Upper lobe of left lung (tissue), 6 donors: ENCODE results near the gene GULP1. TPM values are rescaled to one million over a fixed set of nuclear protein-coding genes. Genes with fewer than 3 reads are reported as not detected.

Experiments
- ATAC-seq, 2 donors: fragments of 200-7000 bp; cut with Tn5 transposase; one replicate each; pipeline ENCODE4 v1.9.1; 2022; ENCODE audit warnings: mild to moderate bottlenecking in 2 of 2, moderate library complexity in 2 of 2; ENCODE audit not compliant: low FRiP score in 2 of 2
- DNase-seq, 2 donors: peaks; one replicate each; pipeline ENCODE4 v3.0.0-alpha.2; 2019 to 2020
- H3K27ac ChIP-seq, 4 donors: fragments of 200-600 bp; sonication (generic); one replicate each; pipeline ENCODE4 v1.5.1; 2016 to 2019
- H3K27me3 ChIP-seq, 4 donors: fragments of 200-600 bp; sonication (generic); one replicate each; pipeline ENCODE4 v1.5.1; 2017 to 2019
- H3K36me3 ChIP-seq, 4 donors: fragments of 200-600 bp; sonication (generic); one replicate each; pipeline ENCODE4 v1.5.1; 2016 to 2019
- H3K4me1 ChIP-seq, 4 donors: fragments of 200-600 bp; sonication (generic); one replicate each; pipeline ENCODE4 v1.5.1; 2018 to 2019
- H3K4me3 ChIP-seq, 4 donors: fragments of 200-600 bp; sonication (generic); one replicate each; pipeline ENCODE4 v1.5.1; 2017 to 2019; ENCODE audit warnings: mild to moderate bottlenecking in 2 of 4, moderate library complexity in 1 of 4
- H3K9me3 ChIP-seq, 4 donors: fragments of 200-600 bp; sonication (generic); one replicate each; pipeline ENCODE4 v1.5.1; 2018 to 2019
- CTCF ChIP-seq, 6 experiments: fragments of 450-650 bp in 4 of 6; fragments of 200-600 bp in 2 of 6; sonication (generic) in 2 of 6; IDR thresholded peaks; one replicate each; pipeline ENCODE4 v1.5.1; 2016 to 2019; ENCODE audit warnings: antibody characterized with exemption in 6 of 6
- EP300 ChIP-seq, 4 donors: sonication (generic); formaldehyde crosslinking; IDR thresholded peaks; one replicate each; pipeline ENCODE4 v1.5.1; 2017; ENCODE audit warnings: antibody characterized with exemption in 4 of 4, control low read depth in 2 of 4
- POLR2A ChIP-seq, 4 donors: fragments of 450-650 bp; IDR thresholded peaks; one replicate each; pipeline ENCODE4 v1.5.1; 2016 to 2017; ENCODE audit warnings: antibody characterized with exemption in 4 of 4, mild to moderate bottlenecking in 2 of 4
- POLR2AphosphoS5 ChIP-seq, 2 donors: sonication (generic); formaldehyde crosslinking; IDR thresholded peaks; one replicate each; pipeline ENCODE4 v1.5.1; 2017; ENCODE audit warnings: antibody characterized with exemption in 2 of 2
- WGBS, 2 donors: methylation state at CpG; one replicate each; pipeline ENCODE4 v1.1.5; 2017 to 2018; 5-methylcytosine and 5-hydroxymethylcytosine counted together
- total RNA-seq, 6 donors: library from RNA; depleted of rRNA in 4 of 6; stranded (reverse); fragments of >200 nt in 4 of 6; gene quantifications; one replicate each; pipeline versions ENCODE4 v1.1.0 to v1.2.1, GENCODE V29; 2016 to 2021
- donor health status: DM: no; HTN: no; CAD: no; lungs with moderate emphysema.
- donor health status: DM: no; HTN: yes; CAD: no; lungs with severe emphysema.

Gene GULP1
- total RNA-seq, 6 donors from 2014 or later, result 12.5 to 71.2 (median 32.7) TPM

DNA sequence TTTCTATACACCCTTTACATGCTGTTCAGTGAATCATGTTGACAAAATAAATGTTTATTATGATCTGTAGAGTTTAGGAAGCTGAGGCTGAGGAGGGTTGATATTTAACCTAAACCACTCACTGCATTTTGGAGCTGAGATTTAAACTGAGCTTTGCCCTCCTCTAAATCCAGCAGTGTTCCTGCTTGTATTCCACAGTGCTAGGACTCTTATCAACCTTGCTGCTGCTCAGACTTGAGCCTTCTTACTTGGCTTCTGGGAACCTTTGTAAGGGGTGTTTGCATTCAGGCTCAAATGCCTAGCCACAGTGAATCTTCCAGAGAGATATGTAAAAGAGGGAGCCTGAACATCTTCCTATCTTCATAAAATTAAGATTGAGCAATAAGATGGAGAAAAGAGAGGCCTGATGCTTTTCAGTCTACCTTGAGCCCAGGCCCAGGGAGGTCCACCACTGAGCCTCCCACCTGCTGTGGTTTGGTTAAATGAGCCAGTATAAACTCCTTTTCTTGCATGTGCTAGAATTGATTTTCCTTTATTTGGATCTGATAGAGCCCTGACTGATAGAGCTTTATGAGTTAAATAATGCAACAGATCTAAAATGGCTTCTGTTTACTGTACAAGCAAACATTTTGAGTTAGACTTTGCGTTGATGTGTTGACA lies 149.7 kb downstream of the GULP1 start:
- TF ChIP-seq EP300 (IDR thresholded peaks at IDR 0.05) (no peak), POLR2A (IDR thresholded peaks at IDR 0.05) (no peak)
- H3K27ac ChIP-seq, result no peak overlapping the region
- 65 to 81% methylated on average over 1 of the region's 1 CpG for WGBS, 2 donors
- no peaks in the 10 kb centered on the region for H3K36me3 ChIP-seq
- no peaks in the 10 kb centered on the region for H3K9me3 ChIP-seq
- no peak for ATAC-seq
- no peak overlapping the region for H3K4me3 ChIP-seq
- no peaks in the 10 kb centered on the region for H3K27me3 ChIP-seq
- no peak for DNase-seq
- no peaks in the 10 kb centered on the region for H3K4me1 ChIP-seq

DNA sequence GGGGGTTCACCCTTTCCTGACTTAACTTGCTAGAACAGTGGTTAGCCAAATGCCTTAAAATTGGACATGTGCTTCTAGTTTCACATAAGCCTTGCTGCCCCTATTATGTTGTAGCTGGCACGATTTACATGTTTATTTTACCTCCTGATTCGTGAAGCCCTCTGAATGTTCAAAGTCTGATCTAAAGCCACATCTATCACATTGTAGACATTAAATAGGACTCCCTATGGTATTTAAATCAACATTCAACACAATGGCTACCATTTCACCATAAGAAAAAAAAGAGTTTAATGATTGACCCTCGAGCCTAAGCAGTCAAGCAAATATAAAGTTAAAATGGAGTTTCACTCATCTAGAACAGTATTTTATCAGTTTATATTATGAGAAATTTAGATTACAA lies 151.5 kb downstream of the GULP1 start:
- TF ChIP-seq POLR2A (IDR thresholded peaks at IDR 0.05) (no peak), POLR2AphosphoS5 (IDR thresholded peaks at IDR 0.05) (no peak), CTCF (IDR thresholded peaks at IDR 0.05) (no peak), EP300 (IDR thresholded peaks at IDR 0.05) (no peak)
- WGBS, 2 donors, result 75 to 76% methylated on average over 3 of the region's 3 CpGs
- Histone ChIP-seq H3K36me3 (no peaks in the 10 kb centered on the region), H3K27ac (no peak overlapping the region), H3K27me3 (no peaks in the 10 kb centered on the region), H3K4me3 (no peak overlapping the region), H3K9me3 (no peaks in the 10 kb centered on the region), H3K4me1 (no peaks in the 10 kb centered on the region)
- ATAC-seq, result no peak
- DNase-seq, result no peak

DNA sequence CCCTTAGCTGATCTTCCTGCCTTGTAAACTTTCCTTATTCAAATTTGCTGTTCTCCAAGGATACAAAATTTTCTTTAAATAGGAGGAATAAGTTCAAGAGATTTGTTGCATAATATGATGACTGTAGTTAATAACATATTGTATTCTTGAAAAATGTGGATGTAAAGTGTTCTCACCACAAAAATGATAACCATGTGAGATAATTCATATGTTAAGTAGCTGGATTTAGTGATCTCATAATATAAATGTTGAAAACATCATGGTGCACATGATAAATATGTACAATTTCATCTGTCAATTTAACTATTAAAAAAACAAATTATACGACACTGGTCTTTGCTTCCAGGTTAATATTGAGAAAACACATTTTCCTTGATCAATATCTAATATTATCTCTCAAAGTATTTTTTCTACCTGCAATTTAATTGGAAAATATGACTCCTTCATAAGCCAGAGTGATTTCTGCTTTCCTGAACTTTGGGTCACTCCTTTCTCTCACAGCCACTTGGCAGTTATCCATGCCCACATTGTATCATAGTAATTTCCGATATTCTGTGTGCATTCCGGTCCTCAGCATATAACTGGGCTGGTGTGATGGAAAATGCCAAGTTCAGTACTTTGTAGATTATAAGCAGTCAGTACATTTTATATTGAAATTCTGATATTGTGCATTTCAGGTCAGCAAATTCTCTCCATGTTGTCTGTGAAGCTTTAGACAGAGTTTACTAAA lies 152.6 kb downstream of the GULP1 start:
- ATAC-seq (no peak), DNase-seq (no peak)
- TF ChIP-seq EP300 (IDR thresholded peaks at IDR 0.05) (no peak), CTCF (IDR thresholded peaks at IDR 0.05) (no peak), POLR2A (IDR thresholded peaks at IDR 0.05) (no peak)
- Histone ChIP-seq H3K27ac (no peak overlapping the region), H3K4me1 (no peaks in the 10 kb centered on the region), H3K27me3 (no peaks in the 10 kb centered on the region), H3K9me3 (no peaks in the 10 kb centered on the region), H3K4me3 (no peak overlapping the region), H3K36me3 (no peaks in the 10 kb centered on the region)
- 78 to 86% methylated on average over 3 of the region's 3 CpGs for WGBS, 2 donors

- Histone ChIP-seq H3K27ac (no peak overlapping the region), H3K36me3 (no peaks in the 10 kb centered on the region), H3K27me3 (no peaks in the 10 kb centered on the region), H3K4me1 (no peaks in the 10 kb centered on the region), H3K9me3 (no peaks in the 10 kb centered on the region), H3K4me3 (no peak overlapping the region)
- no peak for TF ChIP-seq CTCF (IDR thresholded peaks at IDR 0.05)
- TF ChIP-seq EP300 (IDR thresholded peaks at IDR 0.05), result no peak
- no peak for TF ChIP-seq POLR2A (IDR thresholded peaks at IDR 0.05)
- no peak for TF ChIP-seq POLR2AphosphoS5 (IDR thresholded peaks at IDR 0.05)
- DNase-seq (no peak), ATAC-seq (no peak)
- 87 to 88% methylated on average over 1 of the region's 1 CpG for WGBS, 2 donors
Measured at GRCh38 chr2:188449561-188449960, 157.9 kb downstream of the GULP1 start.

GRCh38 chr2:188449971-188450370 lies 158.3 kb downstream of the GULP1 start:
- DNase-seq, result no peak
- Histone ChIP-seq H3K27ac (no peak overlapping the region), H3K4me3 (no peak overlapping the region), H3K9me3 (no peaks in the 10 kb centered on the region), H3K27me3 (no peaks in the 10 kb centered on the region), H3K4me1 (no peaks in the 10 kb centered on the region), H3K36me3 (no peaks in the 10 kb centered on the region)
- no peak for ATAC-seq
- TF ChIP-seq EP300 (IDR thresholded peaks at IDR 0.05) (no peak), POLR2A (IDR thresholded peaks at IDR 0.05) (no peak), CTCF (IDR thresholded peaks at IDR 0.05) (no peak), POLR2AphosphoS5 (IDR thresholded peaks at IDR 0.05) (no peak)
